AG20443 (cell line): ENCODE results near the gene ABCC3.
A peak's percentile ranks its signal among the peaks of the same experiment; 100 is the strongest.

Experiments
- DNase-seq: peaks from one replicate; pipeline ENCODE4 v3.0.0; 2012; ENCODE audit warnings: low spot score, mixed read lengths

Gene ABCC3

DNA sequence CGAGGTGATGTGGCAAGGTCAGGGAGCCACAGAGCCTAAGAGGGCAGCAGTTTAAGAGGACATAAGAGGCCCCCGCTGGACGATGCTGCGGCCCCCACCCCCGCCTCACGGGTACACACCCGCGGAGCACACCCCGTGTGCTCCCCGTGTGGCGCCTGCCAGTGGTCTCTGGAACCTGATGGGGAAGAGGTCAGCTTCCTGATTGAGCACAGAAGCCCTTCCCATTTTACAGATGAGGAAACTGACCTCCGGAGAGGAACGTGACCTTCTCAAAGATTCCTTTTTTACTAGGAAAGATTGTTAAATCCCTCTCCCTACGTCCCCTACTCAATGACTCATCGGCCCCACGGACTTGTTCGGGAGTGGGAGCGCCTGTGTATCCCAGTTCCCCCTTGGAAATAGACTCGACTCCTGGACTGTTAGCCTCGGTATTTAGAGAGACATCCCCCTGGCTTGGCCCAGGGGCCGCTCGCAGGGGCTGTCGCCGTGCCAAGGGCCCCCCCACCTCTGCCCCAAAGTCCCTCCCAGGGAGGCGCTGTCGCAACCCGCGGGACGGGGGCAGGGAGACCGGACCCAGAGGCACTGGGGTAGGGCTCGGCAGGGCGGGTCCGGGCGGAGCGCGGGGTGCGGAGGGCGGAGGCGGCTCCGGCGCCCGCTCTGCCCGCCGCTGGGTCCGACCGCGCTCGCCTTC, at the start of gene ABCC3:
TSS of gene ABCC3 (plus strand) at position 658 of the 691 bp plus-strand sequence. CDS start 56 bp downstream, outside the sequence.
- DNase-seq, result peak; percentile 87

DNA sequence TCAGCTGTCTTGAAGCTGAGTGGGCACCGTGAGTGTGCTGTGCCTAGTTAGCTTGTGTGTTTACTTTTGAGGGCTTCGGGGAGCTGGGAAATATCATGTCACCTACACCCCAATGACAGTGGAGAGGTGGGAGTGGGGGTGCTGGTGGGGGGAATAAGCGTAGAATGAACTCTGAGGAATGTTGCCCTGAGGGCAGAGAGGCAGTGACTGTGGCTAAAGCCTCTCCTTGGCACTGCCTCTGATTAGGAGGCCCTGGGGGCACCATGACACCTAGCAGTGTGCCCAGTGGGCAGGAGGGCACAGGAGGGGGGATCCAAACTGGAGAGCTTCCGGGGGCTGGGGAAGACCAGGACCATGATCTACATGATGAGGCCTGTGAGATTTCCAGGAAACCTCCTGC, 49.3 kb upstream of the ABCC3 start:
- no peak for DNase-seq

- DNase-seq, result no peak
These were observed 48.8 kb upstream of the ABCC3 start for GRCh38 chr17:50585891-50586290.

- no peak for DNase-seq
These were observed 48.0 kb upstream of the ABCC3 start for GRCh38 chr17:50586421-50587247.

DNA sequence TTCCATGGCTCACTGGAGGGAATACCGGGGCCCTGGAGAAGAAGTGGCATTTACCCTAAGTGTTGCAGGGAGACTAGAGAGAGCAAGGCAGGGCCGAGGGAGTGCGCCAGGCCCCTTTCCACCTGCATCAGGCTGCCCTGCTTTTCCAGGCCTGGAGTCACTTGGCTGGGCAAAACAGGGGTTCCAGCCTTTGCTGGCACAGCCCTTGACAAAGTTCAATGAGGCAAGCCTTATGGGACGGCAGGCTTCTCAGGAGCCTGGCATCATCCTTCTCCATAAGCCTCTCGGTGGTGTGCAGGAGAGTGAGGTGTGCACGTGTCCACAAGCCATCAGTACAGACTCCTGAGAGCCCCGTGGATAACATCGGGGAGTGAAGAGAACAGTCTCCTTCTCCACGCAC, 47.1 kb upstream of the ABCC3 start:
- no peak for DNase-seq

GRCh38 chr17:50588391-50589049, 46.2 kb upstream of the ABCC3 start:
- DNase-seq, result no peak

DNA sequence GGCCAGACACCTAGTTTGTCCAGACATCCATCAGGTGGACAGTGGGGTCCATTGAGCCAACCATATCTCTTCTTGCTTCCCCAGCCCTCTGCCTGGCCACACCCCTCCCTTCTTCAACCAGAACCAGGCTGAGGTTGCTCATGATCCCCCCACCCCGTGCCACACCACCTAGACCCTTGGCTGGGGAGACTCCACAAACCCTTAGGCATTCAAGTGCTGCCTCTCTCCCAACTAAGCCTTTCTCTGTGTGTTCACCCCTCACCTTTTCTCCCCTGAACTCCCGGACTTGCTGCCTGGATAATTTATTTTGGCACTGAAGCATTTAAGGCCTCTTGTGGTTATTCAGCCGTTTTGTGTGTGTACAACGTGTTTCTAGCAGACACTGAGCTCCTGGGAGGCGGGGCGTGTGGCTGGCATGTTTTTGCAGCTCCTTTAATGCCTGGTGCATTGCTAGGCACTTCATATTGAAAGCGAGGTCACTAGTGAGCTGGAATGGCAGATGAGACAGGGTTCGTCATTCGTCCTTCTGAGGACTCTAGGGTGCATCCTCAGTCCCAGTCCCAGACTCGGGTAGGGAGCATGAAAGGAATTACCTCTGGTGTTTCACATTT, 45.5 kb upstream of the ABCC3 start:
- DNase-seq, result no peak

- no peak for DNase-seq
These were observed 43.5 kb upstream of the ABCC3 start for GRCh38 chr17:50590946-50591737.

GRCh38 chr17:50593321-50593720, 41.4 kb upstream of the ABCC3 start:
- no peak for DNase-seq

GRCh38 chr17:50594128-50594823, 40.4 kb upstream of the ABCC3 start:
- no peak for DNase-seq

GRCh38 chr17:50594892-50595291, 39.8 kb upstream of the ABCC3 start:
- DNase-seq, result no peak

DNA sequence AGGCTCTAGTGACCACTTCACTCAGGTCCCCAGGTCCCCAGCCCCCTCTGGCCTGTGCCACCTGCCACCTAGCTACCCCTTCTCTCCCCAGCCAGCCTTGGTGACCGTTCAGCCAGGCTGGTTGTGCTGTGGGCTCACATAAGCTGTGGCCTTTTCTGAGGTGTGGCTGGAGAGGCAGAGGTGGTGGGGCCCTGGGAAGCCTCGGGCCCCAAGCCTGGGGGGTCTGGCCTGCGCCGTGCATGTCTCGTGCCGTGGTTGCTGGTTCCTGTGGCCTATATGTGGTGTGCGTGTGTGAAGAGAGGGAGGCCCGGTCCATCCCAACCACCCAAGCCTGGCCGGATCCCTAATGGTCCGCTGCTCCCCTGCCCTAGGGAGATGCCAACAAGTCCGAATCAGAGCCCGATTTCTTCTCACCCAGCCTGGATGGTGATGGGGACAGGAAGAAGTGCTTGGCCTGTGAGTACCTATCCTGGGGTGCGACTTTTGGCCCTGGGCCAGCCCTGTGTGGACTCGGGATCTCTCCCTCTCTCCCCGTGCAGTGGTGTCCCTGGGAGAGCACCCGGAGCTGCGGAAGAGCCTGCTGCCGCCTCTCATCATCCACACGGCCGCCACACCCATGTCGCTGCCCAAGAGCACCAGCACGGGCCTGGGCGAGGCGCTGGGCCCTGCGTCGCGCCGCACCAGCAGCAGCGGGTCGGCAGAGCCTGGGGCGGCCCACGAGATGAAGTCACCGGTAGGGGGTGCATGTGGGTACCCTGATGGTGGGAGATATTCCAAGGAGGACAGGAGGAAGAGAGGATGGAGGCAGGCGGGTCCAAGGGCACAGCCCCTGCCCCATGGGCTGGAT, 38.3 kb upstream of the ABCC3 start:
- DNase-seq, result no peak

DNA sequence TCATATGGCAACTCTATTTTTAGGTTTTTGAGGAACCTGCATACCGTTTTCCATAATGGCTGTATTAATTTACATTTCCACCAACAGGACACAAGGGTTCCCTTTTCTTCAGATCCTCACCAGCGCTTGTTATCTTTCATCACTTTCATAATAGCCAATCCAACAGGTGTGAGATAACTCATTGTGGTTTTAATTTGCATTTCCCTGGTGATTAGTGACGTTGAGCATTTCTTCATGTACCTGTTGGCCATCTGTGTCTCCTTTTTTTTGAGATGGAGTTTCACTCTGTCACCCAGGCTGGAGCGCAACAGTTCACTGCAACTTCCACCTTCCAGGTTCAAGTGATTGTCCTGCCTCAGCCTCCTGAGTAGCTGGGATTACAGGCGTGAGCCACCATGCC, 36.2 kb upstream of the ABCC3 start:
- no peak for DNase-seq

GRCh38 chr17:50599606-50600005, 35.1 kb upstream of the ABCC3 start:
- no peak for DNase-seq

DNA sequence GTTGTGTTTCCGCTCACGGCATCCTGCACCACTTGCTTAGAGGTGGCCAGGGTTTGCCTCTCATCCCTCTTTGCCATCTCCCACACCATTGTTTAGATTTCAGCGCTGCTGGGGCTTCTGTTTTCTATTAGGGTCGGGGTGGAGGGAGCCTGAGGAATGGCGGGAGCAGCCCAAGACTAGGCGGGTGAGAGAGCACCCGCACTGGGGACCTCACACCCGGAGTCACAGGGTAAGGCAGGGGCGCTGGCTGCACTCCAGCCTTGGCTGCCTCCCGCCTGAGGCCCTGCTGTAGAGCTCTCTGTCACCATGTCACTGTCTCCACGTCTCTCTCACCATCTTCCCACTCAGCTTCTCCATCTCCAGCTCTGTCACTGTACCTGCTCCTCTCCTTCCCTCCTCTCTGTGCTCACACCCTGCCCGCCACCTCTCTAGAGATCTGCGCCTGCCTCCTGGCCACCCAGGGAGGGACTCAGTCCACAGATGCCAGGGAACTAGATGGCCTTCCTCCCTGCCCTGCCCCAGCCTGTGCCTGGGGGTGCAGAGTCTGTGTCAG, 32.8 kb upstream of the ABCC3 start:
- DNase-seq, result no peak

GRCh38 chr17:50602836-50603235, 31.8 kb upstream of the ABCC3 start:
- no peak for DNase-seq

- DNase-seq, result no peak
These were observed 31.3 kb upstream of the ABCC3 start for GRCh38 chr17:50603340-50603739.

DNA sequence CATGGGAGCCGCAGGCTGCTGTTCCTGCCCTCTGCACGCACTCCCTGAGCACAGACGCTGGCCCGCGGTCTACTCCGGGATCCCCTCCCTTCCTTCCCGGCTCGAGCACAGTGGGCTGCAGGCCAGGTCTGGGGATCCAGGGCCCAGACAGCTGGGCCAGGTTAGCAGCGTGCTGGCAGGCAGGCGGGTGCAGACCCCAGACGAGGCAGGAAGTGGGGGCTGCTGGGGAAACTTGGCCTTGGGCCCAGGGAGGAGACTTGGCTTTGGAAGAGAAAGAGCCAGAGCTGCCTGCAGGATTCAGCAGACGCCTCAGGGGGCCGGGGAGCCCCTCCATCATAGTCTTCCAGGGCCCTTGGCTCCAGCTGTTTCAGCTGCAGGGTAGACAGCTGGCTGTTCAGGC, 30.2 kb upstream of the ABCC3 start:
- peak; percentile 70 for DNase-seq

DNA sequence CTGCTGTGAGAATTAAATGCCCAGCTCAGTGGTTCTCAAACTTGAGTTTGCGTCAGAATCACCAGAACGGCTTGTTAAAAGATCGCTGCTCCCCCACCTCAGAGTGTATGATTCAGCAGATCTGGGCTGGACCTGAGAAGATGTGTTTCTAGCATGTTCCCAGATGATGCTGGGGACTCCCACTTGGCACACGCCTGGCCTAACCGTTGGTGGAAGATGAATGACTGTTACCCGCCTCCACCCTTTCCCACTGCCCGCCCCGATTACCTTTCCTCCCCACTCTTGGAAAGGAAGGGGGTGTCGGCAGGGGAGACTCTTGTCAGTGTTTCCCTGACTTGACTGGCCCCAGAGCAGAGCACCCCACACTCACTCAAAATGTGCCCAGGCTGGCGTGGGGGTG, 29.3 kb upstream of the ABCC3 start:
- DNase-seq, result no peak
